DMS79 treated with DMSO at 0.1 percent for 48 hours (cell line): ENCODE results near the gene TMEM209.
"Not testable (repeated sequence)": the region's sequence is repeated elsewhere in the genome, so short reads cannot be mapped to it uniquely, and the experiment has no call there.

Experiments
- DNase-seq: peaks from one replicate; lab custom pipeline; 2025; lab: John Stamatoyannopoulos, UW

The TMEM209 gene

DNA sequence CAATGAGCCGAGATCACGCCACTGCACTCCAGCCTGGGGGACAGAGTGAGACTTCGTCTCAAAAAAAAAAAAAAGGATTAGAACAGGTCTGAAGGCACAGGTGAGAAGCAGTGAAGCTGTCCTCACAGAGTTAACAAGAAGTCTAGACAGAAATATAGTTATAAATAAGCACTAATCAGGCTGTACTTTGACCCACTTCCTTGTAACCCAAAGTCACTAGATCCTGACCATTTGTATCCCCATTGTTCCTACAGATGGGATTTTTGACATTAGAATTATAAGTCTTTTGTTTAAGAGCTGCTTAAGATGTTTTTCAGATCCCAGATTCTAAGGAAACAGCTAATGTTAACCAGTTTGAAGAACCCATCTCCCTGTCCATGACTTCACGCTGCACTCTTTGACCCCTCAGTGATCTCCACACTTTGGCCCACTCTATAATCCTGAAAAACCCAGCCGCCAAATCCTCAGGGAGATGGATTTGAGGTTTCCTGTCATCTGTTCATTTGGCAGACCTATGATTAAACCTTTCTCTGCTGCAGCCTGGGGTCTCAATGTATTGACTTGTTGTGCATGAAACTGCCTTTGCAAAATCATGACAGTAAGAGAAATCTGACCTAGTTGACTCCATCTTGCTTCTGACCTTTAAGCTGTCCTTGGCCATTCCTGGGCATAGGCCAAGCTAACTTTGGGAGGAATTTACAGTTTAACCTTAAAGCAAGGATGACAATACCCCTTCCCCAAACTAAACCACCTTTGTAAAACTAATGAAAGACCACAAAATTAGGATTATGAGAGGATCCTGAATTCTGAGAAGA is 13.8 kb upstream of the TMEM209 start:
- DNase-seq, result no peak

DNA sequence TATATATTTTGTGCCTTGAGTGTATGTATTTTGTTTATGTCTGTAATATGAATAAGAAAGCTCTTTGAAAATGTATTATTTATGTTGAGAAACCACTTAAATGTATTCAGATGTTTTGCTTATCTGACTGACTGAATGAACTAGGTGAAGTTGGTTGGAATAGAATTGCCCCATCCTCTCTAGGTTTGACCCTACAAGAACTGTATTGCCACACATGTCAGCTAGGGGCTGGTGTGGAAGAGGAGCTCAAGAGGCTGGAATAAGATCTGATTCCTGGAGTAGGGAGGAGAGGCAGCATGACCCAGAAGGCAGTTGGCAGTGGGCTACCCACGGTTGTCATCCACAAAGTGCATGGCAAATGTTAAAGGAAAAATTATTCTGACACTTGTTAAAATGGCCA is 11.5 kb upstream of the TMEM209 start:
- DNase-seq, result no peak

DNA sequence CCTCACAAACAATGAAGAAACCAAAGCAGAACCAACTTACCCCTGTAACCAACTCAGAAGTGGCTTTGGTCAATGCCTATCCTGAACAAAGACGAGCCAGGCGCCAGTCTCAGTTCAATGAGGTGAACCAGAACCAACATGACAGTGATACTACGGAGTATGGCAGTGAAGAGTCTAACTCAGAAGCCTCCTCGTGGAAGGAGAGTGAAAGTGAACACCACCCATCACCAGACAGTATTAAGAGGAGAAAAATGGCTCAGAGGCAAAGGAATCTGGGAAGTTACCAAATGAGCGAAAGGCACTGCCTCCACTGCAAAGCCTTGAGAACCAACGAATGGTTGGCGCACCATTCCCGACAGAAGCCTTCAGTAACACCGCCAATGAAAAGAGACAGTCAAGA is 10.8 kb upstream of the TMEM209 start:
- no peak for DNase-seq

DNA sequence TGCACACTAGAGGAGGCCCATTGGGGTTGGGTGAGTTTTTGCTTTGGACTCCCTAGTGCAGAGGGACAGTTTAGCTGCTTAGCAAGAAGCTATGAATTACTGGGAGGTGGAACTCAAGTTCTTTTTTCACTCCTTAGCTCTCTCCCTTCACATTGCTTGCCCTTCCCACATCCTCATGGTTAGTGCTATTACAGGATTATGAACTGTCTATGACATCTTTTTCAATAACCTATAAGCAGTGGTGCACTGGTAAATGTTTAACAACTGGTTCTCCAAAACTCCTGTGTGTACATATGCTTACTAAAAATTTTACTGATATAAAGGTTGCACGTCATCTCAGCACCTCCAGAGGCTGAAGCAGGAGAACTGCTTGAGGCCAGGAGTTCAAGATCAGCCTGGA is 8.6 kb upstream of the TMEM209 start:
- no peak for DNase-seq

DNA sequence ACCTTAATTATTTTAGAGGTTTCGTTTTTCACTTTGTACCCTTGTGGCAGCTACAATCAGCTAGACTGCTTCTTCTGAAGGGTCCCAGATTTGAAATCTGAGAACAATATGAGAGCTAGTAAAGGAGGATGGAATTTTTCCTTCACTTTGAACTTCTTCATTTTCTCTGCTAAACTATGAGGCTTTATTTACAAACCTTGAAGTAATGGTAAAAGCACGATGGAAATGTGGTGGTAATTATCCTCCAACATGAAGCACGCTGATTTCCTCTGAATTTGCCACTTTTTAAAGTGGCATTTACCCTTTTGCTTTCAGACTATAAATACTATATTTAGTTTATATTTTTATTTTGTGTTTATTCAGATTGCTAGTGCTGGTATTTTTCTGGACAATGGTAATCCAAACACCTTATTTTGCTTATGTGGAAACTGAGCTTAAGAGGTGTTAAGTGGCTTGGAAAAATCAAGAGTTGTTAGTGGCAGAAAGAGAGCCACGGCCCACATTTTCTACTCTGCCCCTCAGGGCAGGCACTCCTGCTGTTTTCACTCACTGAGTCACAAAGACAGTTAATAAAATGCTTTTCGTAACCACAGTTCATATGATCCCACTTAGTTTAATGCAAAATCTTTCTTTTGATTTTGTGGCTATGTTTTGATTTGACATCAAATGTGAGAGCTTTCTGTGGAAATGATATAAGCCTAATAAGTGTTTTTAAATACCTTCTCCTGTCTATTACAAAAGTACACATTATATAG is 5.2 kb upstream of the TMEM209 start:
- peak; percentile 56 for DNase-seq

DNA sequence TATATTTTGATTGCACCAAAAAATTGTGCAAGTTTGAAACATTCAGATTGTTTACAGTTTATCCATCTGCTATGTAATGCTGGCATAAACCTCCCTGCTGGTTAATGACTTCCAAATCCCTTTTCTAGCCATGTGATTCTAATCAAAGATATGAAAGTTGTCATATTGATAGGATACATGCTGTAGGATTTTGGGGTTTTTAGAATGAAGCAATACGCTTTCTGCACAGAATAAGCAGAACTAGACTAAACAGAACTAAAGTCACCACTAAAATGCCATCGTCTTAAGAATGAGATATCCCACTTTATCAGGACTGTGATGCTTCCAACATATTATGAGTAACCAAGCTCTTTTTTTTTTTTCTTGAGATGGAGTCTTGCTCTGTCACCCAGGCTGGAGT is 3.3 kb upstream of the TMEM209 start:
- DNase-seq, result no peak

DNA sequence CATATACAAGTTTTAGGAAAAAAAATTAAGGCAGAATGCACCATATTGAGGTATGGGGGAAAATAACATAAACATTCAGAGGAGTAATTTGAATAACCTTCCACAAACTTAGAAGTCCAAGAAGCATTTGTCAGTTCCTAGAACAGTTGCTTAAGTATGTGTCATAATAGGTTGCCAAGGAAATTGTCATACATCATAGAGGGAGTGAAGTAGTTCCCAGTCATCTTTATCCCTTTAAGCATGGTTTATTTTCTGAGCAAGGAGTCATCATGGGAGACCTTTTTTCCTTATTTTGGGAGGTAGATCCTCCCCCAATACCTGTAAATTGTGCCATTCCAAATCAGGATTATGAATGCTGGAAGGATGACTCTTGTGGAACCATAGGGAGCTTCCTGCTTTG is 2.4 kb upstream of the TMEM209 start, which contains the start of gene SSMEM1:
Gene SSMEM1, plus strand, starts transcription at position 219 of the 400 bp plus-strand sequence. Its CDS starts 51 bp downstream, at position 270.
- DNase-seq, result no peak

DNA sequence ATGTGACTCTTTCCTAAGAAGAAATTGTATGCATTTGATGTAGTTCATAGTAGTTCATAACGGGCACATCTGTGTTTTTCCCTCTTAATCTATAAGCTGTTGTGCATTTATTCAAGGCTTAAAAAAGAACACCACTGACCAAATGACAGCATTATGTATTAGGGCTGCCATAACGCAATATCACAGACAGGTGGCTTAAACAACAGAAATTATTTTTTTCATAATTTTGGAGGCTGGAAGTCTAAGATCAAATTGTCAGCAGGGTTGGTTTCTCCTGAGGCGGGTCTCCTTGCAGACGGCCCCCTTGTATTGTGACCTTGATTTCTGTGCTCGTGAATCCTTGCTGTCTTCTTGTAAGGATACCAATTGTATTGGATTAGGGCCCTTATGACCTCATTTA is 1.8 kb upstream of the TMEM209 start:
- no peak for DNase-seq

DNA sequence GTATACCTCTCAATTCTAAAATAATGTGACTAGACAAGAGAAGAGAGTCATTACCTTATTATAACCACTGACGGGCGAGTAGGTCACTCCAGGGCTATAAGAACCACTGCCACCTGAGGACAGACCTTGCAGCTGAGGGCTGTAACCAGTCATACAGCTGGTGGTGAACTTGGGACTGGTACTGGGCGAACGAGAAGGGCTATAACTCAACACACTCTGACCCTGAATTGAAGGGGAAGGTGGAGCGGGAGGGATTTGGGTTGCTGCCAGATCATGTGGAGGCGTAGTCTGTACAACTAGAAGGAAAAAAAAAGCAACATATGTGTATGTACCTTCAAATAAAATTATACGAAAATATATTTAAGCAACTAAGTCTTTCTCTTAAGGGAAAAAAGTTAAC is 3.4 kb downstream of the TMEM209 start:
- DNase-seq, result no peak

DNA sequence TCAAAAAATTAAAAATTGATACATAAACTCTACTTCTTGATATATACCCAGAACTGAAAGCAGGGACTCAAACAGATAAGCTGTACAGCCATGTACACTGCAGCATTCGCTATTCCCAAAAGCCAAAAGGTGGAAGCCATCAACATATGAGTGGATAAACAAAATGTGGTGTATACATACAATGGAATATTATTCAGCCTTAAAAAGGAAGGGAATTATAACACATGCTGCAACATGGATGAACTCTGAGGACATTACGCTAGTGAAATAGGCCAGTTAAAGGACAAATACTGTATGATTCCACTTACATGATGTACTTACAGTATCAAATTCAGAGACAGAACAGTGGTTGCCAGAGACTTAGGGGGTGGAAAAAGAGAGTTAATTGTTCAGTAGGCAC is 8.1 kb downstream of the TMEM209 start:
- DNase-seq, result no peak

DNA sequence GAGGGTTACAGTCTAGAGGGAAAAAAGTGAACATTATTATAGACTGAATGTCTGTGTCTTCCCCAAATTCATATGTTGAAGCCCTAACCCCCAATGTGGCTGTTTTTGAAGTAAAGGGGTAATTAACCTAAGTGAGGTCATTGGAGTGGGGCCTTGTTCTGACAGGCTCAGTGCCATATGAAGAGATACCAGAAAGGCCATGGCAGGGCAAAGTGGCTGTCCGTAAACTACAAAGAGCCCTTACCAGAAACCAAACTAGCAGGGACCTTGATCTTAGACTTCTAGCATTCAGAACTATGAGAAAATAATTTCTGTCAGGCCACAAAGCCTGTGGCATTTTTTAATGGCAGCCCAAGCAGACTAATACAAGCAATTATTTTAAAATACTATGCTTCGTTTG is 8.7 kb downstream of the TMEM209 start:
- DNase-seq, result no peak

DNA sequence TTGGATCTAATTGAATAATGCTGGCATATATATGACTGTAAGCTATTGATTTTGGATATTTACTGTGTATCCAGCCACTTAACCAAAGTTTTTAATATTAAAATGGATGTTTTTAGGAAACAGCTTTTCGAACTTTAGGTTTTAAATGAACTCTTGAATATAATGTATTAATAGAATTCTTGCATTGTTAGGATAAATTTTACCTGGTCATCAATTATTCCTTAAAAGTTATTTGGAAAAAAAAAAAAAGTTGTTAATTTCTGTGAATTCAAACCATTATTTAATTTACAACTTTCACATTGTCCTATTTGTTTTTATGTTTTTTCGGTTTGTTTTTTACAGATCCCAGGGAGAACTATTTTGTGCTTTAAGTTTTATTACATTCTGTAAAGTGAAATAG is 9.8 kb downstream of the TMEM209 start:
- DNase-seq, result no peak

DNA sequence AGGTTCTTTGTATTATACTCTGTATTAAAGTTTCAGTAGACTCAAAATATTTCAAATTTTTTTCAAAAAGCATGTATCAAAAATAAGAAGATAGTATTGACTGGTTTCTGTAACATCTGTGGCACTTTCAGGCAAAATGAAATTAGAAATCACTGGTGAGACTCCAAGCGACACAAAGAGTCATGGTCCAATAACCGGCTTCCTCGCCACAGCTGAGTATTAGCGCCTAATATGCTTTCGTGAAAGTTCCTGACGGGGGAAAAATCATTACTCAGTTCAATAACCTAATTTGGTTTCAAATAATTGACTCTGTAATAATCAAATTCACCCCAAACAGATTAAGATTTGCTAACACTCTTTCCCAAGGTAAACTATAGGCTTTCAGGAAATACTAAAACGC is 13.4 kb downstream of the TMEM209 start:
- no peak for DNase-seq

DNA sequence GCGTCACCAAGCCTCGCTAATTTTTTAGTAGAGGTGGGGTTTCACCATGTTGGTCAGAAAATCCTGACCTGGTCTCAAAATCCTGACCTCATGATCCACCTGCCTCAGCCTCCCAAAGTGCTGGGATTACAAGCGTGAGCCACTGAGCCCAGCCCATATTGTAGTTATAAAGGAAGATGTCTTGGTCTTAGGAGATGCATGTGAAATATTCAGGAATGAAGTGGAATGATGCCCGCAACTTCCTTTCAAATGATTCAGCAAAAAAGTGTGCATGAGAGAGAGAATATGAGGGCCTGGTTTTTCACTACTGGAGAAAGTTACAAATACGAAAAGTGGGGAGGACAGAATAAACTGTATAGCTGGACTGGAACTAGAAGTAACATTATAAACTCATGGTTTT is 15.9 kb downstream of the TMEM209 start:
- DNase-seq, result no peak

DNA sequence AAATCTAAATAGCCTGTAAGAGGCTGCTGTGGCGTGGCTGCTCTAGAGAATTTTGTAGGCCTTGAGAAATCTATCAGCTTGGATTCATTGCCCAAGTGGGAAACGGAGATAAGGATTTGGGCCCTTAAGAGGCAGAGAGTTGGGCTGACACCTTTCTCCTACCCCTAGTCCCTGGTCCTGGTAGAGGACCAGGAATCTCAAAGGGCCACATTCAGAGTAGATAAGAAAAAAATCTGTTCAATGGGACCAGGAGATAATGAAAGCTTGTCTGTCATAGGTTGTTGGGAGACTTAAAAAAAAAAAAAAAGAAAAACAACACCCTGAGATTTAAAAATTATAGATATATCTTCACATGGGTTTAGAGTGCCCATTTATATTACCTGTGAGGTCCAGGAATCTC is 17.8 kb downstream of the TMEM209 start:
- DNase-seq, result no peak

DNA sequence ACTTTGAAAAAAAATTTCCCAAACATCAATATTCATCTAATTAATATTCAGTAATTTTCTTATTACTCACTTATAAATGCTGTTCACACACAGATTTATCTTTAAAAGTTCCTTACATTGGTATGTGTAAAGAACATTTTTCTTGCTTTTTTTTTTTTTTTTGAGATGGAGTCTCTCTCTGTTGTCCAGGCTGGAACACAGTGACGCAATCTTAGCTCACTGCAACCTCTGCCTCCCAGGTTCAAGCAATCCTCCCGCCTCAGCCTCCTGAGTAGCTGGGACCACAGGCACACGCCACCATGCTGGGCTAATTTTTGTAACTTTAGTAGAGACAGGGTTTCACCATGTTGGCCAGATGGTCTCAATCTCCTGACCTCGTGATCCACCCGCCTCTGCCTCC is 20.9 kb downstream of the TMEM209 start:
- DNase-seq, result not testable (repeated sequence)

DNA sequence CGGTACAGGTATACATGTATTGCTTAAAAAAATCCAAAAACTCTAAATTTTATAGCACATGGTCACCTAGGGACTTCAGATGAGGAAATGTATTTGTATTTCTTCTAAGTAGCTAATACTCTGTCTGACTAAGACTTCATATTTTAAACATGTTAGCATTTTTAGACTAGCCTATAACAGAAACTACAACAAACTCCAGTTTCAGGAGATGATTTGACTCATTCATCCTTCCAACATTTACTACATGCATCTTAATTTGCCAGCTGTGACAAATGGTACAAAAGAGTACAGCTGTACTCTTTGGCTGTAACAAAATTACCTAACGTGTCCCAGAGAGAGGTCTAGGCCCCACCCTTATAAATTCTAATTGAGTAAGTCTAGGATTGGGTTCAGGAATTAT is 22.2 kb downstream of the TMEM209 start:
- no peak for DNase-seq

DNA sequence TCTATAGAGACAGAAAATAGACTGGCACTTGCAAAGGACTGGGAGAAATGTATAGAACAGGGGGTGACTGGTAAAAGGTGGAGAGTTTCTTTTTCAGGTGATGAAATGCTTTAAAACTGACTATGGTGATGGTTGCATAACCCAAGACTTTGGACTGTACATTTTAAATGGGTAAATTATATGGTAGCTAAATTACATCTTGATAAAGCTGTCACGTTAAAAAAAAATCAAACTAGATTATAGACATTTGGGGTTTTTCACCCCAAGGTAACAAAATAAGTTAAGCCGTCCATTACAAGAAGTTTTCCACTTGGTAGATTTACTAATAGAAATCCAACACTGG is 24.0 kb downstream of the TMEM209 start:
- no peak for DNase-seq

DNA sequence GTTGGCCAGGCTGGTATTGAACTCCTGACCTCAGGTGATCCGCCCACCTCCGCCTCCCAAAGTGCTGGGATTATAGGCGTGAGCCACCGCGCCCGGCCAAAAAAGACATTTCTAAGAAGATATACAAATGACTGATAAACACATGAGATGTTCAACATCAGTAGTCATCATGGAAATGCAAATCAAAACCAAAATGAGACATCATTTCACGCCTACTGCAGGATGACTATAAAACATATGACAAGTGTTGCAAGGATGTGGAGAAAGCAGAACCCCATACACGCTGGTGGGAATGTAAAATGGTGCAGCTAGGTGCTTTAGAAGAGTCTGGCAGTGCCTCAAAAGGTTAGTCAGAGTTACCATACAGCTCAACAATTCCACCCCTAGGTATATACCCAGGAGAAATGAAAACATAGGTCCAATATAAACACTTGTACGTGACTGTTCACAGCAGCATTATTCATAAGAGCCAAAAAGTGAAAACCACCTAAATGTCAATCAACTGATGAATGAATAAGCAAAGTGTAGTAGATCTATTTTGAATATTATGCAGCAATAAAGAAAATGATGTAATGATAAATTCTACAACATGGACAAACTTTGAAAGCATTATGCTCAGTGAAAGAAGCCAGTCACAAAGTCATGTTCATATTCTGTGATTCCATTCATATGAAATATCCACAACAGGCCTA is 24.5 kb downstream of the TMEM209 start:
- no peak for DNase-seq

DNA sequence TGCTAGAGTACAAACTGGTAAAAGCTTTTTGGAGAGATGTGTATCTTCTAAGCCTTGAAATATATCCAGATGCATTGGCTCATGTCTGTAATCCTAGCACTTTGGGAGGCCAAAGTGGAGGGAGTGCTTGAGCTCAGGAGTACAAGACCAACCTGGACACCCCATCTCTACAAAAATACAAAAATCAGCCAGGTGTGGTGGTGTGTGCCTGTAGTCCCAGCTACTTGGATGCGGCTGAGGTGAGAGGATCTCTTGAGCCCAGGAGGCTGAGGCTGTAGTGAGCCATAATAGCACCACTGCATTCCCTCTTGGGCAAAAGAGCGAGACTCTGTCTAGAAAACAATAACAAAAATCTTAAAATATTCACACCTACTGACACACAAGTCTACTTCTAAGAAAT is 25.6 kb downstream of the TMEM209 start:
- no peak for DNase-seq

DNA sequence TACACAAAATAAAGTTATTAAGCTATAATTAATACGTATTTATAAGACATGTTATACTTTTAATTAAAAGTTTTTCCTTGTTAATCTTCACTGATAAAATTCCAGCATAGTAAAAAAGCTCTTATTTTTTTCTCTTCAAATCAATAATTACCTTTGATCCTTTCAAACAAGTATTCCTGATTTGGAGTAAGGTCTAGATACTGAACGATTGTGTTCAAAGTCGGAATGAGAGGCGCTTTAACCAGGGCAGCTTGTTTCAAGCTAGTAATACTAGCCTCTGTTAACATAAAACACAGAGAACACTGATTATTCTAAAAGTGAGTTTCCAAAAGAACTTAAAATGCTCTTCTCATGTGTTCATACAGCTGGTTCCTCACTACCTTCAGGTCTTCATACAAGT is 27.0 kb downstream of the TMEM209 start:
- DNase-seq, result no peak

DNA sequence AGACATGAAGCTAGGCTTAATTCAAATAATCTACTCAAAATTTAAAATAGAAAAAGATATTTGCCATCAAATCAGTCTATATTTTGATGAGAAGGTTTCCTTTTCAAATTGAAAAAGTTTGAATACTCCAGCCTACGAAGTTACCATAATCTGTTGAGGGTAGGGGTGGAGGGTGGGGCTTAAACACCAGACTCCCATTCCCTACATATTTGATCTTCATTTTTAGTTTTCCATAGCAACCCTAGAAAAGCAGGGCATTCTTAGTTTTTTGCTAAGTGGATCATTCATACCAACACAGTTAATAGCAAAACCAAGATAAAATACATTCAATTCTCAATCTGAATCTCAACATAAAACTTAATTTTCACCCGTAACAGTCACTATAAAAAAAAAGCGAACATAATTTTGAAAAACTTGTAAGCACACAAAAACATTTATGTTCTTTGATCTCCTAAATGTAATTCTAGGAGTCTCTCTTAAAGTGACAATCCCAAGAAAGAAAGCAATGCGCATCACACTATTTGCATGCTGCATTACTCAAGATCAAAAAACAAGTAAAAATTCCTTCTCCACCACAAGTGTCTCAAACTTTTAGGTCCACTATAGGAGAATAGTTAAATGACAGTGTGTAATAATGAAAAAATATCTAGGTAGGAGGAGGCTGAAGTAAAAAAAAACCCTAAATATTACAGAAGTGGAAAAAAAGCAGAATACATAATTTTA is 30.8 kb downstream of the TMEM209 start:
- no peak for DNase-seq
